ENCODE results near the gene NRG3.

The NRG3 gene

DNA sequence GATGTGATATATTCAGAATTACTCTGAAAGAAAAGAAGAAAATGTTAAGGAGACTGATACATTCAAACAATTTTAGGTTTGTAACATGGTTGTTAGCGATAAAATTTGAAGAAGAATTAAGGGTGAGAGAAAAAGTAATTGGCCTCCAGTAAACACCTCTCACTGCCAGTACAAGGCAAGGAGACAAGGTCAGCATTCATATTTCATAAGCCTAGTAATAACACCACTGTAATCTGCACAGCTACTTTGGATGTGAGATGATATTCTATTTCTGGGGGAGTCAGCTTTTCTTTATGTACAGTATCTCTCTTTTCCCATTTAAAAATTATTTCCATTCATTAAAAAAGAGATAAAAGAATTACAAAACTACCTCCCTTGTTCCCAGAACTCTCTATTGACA is 621.1 kb downstream of the NRG3 start:
- DNase-seq, result no peak

DNA sequence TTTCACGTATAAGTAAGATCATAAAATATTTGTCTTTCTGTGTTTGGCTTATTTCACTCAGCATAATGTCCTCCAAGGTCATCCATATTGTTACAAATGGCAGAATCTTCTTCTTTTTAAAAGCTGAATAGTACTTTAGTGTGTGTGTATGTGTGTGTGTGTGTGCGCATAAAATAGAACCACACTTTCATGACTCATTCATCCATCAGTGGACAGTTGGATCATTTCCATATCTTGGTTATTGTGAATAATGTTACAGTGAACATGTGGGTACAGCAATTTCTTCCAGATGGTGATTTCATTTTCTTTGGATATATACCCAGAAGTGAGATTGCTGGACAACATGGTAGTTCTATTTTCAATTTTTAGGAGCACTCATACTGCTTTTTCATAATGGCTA is 622.4 kb downstream of the NRG3 start:
- no peak for DNase-seq

DNA sequence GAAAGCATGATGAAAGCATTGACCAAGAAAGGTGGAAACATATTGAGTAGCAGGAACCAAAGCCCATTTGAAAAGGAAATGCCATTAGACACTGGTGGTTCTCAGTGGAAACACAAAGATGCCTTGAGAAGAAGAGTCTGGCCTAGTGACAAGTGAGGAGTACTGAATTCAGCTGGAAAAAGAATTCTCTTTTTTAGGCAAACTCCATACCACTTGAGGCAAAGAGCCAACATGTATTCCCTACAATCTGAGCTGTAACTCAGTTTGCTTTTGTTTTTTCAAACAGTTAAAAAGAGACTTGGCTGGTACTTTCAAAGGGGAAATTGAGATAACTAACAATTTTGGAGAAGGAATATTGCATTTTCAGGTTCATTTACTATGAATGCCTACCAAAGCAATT is 624.0 kb downstream of the NRG3 start:
- no peak for DNase-seq

DNA sequence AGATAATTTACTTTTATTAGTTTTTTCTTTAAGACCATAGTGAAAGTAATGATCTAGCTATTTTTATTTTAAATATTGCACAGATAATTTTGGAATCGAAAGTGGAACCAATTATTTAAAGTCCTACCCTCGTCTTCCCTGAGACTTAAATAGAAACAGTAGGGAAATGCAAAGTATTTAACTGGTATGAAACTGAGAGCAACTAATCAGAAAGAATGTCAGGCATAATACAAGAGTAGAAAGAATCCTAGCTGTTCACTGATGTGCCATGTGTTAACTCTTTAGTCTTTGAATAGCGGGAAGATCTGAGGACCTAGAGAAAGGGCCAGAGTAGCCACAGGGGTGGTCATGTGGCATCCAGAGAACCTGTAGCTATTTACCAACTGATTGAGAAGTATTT is 630.0 kb downstream of the NRG3 start:
- no peak for DNase-seq

DNA sequence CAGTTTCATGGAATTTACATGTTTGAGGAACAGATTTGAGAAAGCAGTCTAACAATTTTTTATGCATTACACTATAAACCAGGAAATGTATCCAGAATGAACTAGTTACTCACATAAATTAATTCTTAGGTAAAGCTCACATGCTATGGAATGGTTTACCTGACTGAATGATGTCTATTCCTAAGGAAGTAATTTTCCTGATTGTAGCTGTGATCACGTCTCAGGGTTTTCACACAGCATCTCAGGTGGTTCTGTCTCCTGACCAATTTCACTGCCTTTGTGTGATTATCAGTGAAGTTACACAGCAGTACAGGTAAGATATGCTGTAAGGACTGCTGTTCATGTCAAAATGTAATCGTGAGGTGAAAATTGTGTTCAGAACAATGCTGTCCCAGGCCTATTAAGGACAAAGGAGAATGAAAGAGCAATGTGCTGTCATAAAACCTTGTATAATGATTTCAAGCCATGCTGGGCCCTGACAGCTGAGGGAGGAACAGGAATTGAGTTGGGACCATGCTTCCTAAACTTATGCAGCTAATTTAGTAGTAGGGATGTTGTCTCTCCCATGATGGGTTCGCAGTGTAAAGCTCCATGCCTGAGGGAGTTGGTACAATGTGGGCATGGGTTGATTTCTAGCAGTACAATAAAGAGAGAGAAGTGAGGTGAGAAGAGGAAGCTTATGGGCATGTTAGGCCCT is 631.8 kb downstream of the NRG3 start:
- DNase-seq, result no peak

DNA sequence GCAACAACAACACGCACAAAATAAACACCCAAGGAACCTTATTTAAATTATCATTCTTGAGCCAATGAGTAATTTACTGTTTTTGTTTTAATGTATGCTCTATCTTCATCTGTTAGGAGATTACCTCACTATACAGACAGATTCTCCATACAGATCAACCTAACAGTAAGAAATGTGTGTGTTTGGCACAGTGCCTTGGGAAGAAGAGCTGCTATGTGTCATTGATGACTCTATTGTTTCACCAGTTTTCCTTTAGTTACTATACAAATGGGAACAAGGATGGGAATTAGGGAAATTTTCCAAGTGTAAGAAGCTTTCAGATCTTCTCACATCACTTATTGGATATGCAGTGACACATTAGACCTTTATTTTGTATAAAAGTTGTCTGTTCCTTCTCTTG is 640.3 kb downstream of the NRG3 start:
- DNase-seq, result no peak

DNA sequence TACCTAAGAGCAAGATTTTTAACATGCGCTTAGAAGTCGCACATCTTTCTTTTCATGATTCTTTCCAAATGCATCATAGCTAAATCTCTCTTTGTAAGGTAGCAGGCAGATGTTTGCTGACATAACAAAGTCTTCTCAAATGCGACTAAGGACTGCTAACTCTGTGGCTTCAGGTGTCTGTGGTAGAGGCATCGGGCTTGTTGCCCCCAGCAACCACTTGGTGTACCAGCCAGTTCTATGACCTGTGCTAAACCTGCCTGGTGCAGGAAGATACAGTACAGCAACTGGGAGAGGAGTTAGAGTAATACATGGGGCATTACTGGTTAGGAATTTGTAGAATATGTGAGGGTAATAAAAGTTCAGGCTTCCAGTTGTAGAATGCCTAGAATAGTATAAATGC is 654.1 kb downstream of the NRG3 start:
- no peak for DNase-seq

DNA sequence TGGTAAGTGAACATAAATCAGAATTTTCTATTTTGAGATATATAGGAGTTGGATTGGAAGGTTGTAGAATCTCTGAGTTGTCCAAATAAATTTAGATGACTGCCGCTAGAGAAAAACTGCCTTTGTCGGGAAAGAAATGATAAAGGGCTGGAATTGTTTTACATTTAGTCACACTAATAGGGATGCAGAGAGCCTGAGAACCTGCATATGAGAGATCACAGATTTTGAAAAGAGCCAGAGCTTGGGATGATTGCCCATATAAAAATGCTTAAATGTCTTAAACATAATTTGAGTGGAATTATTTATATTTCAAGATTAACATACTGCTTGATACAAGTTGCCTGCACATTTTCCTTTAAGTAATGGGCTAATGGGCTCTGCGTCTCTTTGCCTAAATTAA is 660.5 kb downstream of the NRG3 start:
- no peak for DNase-seq

DNA sequence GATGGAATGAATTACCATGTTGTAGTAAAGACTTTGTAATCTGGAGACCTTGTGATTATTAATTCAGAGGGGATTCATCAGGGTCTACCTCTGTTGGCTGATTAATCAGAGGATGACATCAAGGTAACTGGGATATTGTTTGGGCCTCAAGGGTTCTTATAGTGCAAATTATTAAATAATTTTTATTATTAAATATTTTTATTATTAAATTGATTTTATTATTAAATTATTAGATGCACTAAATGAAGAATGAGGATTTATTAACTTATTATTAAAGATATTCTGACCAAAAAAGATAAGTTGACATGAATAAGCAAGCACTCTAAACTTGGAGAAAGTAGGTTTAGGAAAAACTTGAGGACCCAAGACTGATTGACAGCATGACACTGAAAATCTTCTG is 661.7 kb downstream of the NRG3 start:
- DNase-seq, result no peak

DNA sequence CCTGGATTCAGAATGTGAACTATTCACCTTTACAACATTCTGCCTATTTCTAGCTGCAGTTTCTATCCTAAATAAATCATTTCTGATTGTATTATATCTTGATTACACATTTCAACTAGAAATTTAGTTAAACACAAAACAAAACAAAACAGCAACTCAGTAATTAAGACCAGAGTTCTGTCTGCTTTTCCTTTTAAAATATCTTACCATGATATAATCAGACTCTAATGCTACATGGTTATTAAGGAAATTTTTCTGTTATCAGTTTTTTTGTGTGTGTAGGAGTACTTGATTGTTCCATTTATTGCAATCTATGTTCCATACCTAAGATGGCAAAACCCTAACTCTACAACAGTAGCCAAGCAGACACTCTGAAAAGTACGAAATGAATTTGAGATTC is 663.3 kb downstream of the NRG3 start:
- DNase-seq, result no peak

DNA sequence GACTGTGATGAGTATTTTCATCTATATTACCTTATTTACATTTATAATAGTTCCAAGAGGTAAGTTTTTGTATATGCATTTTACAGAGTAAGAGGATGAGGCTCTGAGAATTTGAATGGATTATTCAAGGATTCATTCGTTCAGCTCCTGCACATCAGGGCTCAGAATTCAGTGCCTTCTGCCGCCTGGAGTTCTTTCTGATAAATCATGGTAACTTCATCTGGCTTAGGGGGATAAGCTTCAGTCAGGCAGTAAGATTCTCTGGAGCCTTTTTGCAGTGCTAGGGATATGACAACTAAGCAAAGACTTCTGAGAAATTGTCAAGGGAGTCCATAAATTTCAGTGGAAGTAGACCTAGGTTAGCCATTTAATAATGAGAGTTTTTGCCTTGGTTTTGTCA is 668.6 kb downstream of the NRG3 start:
- no peak for DNase-seq

DNA sequence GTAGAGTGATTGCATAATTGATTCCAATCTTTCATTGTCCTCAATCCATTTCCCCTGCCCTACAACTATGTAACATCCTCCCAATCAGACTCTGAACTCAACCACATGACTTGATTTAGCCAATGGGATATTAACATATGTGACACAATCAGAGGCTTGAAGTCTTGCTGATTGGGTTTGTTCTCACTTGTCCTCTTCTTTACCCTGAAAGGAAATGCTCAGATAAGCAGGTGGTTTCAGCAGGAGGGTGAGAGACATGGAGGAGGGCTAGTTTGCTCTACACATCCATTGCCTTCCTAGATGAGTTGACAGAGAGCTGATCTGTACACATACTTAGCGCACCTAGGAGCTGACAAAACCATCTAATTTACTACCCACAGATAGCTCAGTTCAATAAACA is 669.4 kb downstream of the NRG3 start:
- DNase-seq, result no peak

DNA sequence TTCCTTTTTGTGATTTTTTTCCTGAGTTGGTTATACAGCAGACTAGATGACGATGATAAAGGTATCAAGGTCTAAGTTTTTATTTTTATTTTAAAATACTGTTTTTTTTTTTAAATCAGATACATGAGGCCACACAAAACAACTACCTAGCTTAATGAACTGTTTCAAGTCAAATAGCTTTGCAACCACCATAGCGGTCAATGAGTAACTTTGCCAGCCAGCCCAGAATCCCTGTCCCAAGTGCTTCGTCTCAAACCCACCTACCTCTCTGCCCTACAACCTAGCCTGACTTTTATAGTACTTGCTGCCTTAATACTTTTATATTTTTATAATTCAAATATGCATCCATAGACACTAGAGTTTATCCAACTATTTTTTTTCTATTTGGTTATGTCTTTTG is 676.5 kb downstream of the NRG3 start:
- DNase-seq, result no peak

DNA sequence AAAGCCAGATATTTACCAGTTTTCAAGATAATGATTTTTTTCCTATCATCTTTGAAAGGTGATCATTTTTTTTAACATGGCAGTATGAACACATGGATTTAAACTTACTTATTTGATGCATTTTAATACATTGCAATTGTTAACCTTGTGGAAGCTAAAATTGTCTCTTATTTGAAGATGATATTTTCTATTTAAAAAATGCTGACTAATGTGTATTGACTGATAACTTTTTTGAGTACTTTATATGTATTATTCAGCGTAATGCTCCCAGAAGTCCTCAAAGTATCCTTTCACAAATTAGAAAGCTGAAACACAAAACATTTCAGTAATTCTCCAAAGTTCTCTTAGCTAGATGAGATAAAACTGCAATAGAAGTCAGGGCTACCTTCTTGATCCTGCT is 677.3 kb downstream of the NRG3 start:
- DNase-seq, result no peak

DNA sequence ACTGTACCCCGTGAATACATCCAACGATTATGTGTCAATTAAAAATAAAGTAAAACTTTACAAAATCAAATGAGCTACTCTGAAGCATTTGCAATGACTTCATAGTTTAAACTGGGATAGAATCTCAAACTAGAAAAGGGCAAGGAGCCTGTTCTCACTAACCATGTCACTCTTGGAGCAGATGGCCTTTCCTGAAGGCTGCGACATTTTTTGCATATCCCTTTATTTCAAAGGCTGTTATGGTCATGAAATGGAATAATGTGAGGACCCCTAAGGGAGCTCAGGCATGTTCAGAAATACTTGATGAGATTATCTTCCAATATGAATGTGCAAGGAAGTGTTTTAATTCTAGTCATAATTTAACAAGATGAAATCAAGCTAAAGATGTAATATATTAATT is 679.4 kb downstream of the NRG3 start:
- DNase-seq, result no peak

DNA sequence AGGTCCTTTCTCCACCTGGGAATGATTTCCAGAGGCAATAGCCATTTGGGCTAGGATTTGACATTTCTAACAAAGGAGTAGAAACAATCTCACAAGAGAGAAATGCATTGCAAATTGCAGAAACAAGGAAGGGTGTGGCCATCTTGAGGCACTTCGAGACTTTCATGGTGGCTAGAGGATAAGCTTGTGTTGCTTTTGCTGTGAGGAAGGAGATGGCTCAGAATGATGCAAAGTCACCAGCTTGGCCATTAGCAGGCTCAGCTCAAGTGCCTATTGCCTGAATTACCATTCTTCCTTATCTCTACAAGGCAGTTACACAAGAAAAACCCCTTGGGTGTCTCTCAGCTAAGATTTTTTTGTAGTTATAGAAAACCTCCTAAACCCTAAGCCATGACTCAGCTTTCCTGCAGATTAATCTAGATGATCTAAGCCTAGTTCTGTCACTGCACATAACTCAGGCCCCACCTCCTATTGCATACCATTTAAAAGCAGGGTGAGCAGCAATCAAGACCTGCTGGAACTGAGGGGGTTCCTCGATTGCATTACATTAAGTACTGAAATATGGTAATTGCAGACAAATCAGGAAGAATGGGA is 683.1 kb downstream of the NRG3 start:
- DNase-seq, result no peak

DNA sequence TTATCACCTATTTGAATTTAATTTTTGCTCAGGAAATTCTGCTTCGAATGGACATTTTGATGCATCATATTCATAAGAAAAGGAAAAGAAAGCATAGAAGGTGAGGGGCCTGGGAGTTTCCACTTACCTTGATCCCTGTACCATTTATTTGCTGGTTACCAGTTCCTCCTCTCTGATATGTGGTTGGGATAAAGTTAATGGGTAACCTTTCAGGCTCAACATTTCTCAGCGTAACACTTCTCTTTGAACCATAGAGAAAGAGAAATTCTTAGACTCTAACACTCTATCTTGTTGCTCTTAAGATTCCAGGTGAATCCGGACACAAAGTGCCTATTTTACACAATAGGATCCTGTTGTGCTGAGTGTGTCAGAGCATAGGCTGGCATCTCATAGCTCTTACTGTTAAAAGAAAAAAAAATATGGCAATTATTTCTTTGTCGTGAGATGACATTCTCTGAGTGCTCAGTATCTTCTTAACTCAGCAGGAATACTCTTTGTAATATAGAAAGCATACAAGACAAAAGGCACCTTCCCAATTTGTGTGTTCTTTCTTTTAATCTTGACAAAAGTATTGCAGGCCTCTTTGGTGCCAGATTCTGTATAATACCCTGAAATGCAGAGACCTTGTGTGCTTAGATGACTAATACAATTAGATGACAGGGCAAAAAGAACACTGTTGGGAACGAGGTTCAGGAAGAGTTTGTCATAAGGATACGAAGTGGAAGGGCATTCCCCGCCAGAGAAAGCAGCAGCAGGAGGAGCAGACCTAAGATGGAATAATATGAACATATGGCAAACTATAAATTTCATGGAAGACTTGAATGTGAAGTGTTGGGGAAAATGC is 689.6 kb downstream of the NRG3 start:
- DNase-seq, result no peak

DNA sequence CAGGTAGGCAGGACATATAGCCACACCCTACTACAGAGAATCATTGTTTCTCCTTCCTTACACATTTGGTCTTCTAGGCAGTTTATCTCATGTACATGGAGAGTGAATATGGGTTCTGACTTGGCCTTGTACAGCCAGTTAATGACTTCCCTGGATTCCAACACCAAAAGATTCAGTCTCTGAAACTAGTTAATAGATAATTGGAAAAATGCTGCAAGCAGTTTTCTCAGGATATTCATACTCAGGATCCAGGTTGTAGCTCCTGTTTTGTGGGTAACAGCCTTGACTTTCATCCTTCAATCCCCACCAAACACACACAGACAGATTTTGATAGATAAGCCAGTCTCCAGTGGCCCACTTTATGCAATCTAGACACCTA is 690.2 kb downstream of the NRG3 start:
- DNase-seq, result no peak

DNA sequence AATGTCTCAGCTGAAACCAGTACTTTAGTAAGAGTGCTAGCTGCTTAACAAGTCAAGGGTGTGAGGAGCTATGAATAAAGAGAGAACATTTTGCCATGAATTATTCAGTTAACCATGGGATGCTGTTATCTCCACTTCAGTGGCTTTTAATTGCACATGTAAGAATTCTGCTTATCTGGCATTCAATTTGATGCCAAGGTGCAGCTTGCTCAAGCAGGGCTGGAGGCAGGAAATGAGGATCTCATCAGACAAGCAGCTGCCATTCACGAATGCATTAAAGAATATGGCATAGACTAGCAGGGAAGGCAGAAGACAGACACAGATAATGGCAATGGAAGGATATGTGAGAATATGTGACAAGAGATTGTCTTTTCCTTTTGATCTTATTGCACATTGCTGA is 697.8 kb downstream of the NRG3 start:
- no peak for DNase-seq

DNA sequence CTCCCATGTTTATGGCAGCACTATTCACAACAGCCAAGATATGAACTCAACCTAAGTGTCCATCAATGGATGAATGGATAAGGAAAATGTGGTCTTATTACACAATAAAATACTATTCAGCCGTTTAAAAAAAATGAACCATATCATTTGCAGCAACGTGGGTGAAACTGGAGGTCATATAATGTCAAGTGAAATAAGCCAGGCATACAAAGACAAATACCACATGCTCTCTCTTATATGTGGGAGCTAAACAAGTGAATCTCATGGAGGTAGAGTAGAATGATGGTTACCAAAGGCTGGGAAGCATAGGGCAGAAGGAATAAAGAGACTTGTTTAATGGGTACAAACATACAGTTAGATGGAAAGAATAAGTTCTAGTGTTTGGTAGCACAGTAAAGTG is 699.1 kb downstream of the NRG3 start:
- no peak for DNase-seq

DNA sequence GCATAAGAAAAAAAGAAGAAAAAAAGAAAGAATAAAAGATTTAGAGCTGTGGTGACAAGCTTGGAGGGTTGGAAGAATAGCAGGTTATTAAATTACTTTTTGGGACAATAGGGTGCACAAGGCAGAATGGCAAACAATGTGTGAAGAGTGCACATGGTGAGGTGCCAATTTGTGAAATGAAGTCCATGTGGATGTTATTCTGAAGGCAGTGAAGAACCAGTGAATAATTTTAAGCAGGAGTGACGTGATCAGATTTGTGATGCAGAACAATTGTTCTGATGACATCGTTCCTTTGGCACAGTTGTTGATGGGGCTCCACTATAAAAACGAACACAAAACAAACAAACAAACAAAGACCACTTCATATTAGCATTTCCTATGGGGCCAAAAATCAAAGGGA is 700.3 kb downstream of the NRG3 start:
- DNase-seq, result no peak

DNA sequence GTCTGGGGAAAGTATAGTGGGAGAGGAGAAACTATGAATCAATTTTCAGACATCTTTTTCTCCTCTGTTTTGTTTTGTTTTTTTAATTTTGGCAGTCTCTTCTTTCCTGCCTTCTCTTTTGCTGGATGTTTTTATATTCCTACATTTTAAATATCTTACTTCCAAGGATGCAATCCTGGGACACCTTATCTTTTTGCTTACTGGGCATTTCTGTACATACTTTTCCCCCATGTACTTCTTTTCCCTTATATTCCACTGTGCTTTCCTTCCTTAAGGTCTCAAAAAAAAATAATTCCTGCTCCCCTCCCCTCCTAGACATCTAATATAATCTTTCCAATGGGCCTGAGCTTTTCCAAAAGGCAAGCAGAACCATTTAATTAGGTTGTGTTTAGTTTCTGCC is 701.1 kb downstream of the NRG3 start:
- DNase-seq, result no peak

DNA sequence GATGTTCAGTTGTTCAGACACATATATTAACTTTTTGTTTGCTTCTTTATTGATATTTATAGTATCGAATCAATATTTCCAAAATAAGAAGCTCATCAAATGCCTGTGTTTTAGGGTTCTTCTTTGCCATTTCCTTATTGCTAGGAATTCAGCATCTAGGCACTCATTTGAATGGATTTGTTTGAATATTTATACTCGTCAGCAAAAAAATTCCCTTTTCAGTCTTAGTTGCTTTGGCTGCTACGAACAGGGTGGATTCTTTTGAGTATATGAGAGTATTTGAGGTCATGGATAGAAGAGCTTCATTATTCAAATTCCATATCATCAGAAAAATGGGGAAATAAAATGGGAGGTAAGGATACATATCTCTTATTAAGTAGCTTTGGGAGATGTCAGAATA is 706.9 kb downstream of the NRG3 start:
- no peak for DNase-seq

DNA sequence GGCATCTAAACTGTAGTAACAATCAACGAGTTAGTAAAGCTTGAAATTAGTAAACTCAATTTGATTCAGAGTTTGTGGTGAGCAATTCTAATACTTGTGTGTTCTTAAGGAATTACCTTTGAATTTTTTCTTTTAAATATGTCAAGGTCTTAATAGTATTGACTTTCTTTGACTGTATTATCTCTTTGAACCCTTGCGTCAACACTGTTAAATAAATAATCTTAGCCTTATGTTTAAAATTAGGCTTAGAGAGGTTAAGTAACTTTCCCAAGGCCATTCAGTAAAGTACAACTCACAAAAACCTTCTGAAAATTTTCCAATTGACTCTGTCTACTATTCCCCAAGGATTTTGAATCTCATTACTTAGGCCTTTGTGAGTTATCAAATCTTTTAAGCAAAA is 716.4 kb downstream of the NRG3 start:
- no peak for DNase-seq

Measured in C1 segment of cervical spinal cord (tissue), 14 donors.